WTC11 (cell line): ENCODE data around the gene ANKRD13D. TPM values are rescaled to one million over a fixed set of nuclear protein-coding genes. Genes with fewer than 3 reads are reported as not detected.

ENCODE experiments used
- ATAC-seq: fragments of 200-7000 bp; cut with Tn5 transposase; 2 replicates; pipeline ENCODE4 v1.10.0; 2021; ENCODE audit warnings: mild to moderate bottlenecking, moderate library complexity
- CTCF ChIA-PET: fragments of 300-600 bp; sonication (Branson Sonifier 250); formaldehyde crosslinking; loops from one replicate; lab custom pipeline; 2021; ENCODE audit warnings: antibody characterized with exemption; lab: Charles Lee
- POLR2A ChIA-PET: fragments of 350-600 bp; sonication (Branson Sonifier 250); formaldehyde crosslinking; loops from one replicate; lab custom pipeline; 2021; ENCODE audit warnings: antibody characterized with exemption; lab: Charles Lee
- DNase-seq: peaks from one replicate; pipeline ENCODE4 v3.0.0; 2021; ENCODE audit warnings: low spot score
- H3K27ac Mint-ChIP-seq: 2 replicates; pipeline ENCODE4 v1.8.0; 2021; ENCODE audit warnings: mixed read lengths
- H3K27me3 Mint-ChIP-seq: 2 replicates; pipeline ENCODE4 v1.8.0; 2021; ENCODE audit warnings: low read depth, mild to moderate bottlenecking, moderate library complexity, mixed read lengths
- H3K36me3 Mint-ChIP-seq: 2 replicates; pipeline ENCODE4 v1.8.0; 2021; ENCODE audit warnings: mixed read lengths
- H3K4me1 Mint-ChIP-seq: 2 replicates; pipeline ENCODE4 v1.8.0; 2022; ENCODE audit warnings: mixed read lengths
- H3K4me3 Mint-ChIP-seq: 2 replicates; pipeline ENCODE4 v1.8.0; 2021; ENCODE audit warnings: mild to moderate bottlenecking, moderate library complexity, mixed read lengths
- H3K9me3 Mint-ChIP-seq: 2 replicates; pipeline ENCODE4 v1.8.0; 2021; ENCODE audit warnings: mixed read lengths
- FOXP1 ChIP-seq: sonication (generic); formaldehyde crosslinking; IDR thresholded peaks from 2 replicates; pipeline ENCODE4 v1.8.0; 2022; ENCODE audit warnings: missing genetic modification reagents, mild to moderate bottlenecking, moderate library complexity, borderline replicate concordance
- JAZF1 ChIP-seq: fragments of 250-450 bp; sonication (Bioruptor Pico); IDR thresholded peaks from 2 replicates; pipeline ENCODE4 v1.9.0; 2021; ENCODE audit warnings: moderate library complexity, mild to moderate bottlenecking, inconsistent platforms
- MXD4 ChIP-seq: fragments of 250-450 bp; sonication (Bioruptor Pico); IDR thresholded peaks from 2 replicates; pipeline ENCODE4 v1.8.0; 2021; ENCODE audit warnings: mild to moderate bottlenecking, moderate library complexity, borderline replicate concordance
- SOX15 ChIP-seq: fragments of 250-450 bp; sonication (Bioruptor Pico); IDR thresholded peaks from 2 replicates; pipeline ENCODE4 v1.9.0; 2021; ENCODE audit warnings: mild to moderate bottlenecking
- total RNA-seq: library from RNA; stranded (reverse); gene quantifications from 3 replicates; pipeline ENCODE4 v1.2.3, GENCODE V29; 2021
- TF ChIP-seq, protein P1 (sequence below): sonication (generic); formaldehyde crosslinking; IDR thresholded peaks from 2 replicates; pipeline ENCODE4 v1.8.0; 2023; ENCODE audit warnings: missing genetic modification reagents, mild to moderate bottlenecking, borderline replicate concordance
- TF ChIP-seq, protein P2 (sequence below): fragments of 250-450 bp; sonication (Bioruptor Pico); IDR thresholded peaks from 2 replicates; pipeline ENCODE4 v1.8.0; 2021; ENCODE audit warnings: mild to moderate bottlenecking
- TF ChIP-seq, protein P3 (sequence below): sonication (generic); formaldehyde crosslinking; IDR thresholded peaks from 2 replicates; pipeline ENCODE4 v1.8.1; 2022; ENCODE audit warnings: mild to moderate bottlenecking, missing genetic modification reagents, moderate library complexity, borderline replicate concordance
- TF ChIP-seq, protein P4 (sequence below): sonication (generic); formaldehyde crosslinking; IDR thresholded peaks from 2 replicates; pipeline ENCODE4 v1.8.0; 2022; ENCODE audit warnings: mild to moderate bottlenecking, missing genetic modification reagents
- TF ChIP-seq, protein P5 (sequence below): sonication (generic); formaldehyde crosslinking; IDR thresholded peaks from 2 replicates; pipeline ENCODE4 v1.8.1; 2022; ENCODE audit warnings: mild to moderate bottlenecking, moderate library complexity, missing genetic modification reagents
- TF ChIP-seq, protein P6 (sequence below): sonication (generic); formaldehyde crosslinking; IDR thresholded peaks from 2 replicates; pipeline ENCODE4 v1.8.0; 2022; ENCODE audit warnings: missing genetic modification reagents

Gene ANKRD13D
- total RNA-seq, 1 experiment from 2014 or later, result 55.5 TPM

DNA sequence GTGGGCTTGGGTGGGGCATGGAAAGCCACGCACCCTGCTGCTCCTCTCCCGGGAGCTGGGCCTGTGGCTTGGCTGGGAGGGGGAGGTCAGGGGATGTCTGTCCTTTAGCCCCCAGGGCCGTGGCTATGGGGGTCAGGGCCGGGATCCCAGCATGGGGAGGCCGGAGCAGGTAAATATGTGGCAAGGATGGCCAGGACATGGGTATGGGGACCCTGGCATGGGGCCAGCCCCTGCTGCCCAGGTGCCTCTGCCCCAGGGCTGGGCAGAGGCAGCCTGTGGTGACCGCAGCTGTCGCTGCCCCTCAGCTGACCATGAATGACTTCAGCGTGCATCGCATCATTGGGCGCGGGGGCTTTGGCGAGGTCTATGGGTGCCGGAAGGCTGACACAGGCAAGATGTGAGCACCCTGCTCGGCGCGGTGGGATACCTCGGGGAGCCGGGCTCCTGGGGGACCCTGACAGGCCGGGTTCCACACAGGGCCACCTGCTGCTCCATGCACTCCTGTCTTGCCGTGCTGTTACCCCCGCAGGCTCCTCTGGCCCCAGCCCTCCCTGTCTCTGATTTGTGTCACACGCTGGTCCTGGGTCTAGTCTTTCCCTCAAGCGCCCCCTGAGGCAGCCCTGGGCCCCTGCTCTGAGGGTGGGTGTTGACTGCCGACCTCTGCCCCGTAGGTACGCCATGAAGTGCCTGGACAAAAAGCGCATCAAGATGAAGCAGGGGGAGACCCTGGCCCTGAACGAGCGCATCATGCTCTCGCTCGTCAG, 8.1 kb upstream of the ANKRD13D start:
- H3K4me1 Mint-ChIP-seq, result peaks cover 19% of the 10 kb centered on the region
- ATAC-seq (no peak), DNase-seq (no peak)
- H3K36me3 Mint-ChIP-seq, result peaks cover 18% of the 10 kb centered on the region
- H3K9me3 Mint-ChIP-seq, result no peaks in the 10 kb centered on the region
- H3K27me3 Mint-ChIP-seq, result no peaks in the 10 kb centered on the region
- POLR2A ChIA-PET, result no interaction called here
- H3K4me3 Mint-ChIP-seq, result no peak overlapping the region
- CTCF ChIA-PET, result interaction anchor here (0.8 kb wide), 1 partner anchor 65 kb away, joined by 3 read pairs; no protein-coding TSS in a partner anchor
- no peak overlapping the region for H3K27ac Mint-ChIP-seq
- TF ChIP-seq, protein P1, sequence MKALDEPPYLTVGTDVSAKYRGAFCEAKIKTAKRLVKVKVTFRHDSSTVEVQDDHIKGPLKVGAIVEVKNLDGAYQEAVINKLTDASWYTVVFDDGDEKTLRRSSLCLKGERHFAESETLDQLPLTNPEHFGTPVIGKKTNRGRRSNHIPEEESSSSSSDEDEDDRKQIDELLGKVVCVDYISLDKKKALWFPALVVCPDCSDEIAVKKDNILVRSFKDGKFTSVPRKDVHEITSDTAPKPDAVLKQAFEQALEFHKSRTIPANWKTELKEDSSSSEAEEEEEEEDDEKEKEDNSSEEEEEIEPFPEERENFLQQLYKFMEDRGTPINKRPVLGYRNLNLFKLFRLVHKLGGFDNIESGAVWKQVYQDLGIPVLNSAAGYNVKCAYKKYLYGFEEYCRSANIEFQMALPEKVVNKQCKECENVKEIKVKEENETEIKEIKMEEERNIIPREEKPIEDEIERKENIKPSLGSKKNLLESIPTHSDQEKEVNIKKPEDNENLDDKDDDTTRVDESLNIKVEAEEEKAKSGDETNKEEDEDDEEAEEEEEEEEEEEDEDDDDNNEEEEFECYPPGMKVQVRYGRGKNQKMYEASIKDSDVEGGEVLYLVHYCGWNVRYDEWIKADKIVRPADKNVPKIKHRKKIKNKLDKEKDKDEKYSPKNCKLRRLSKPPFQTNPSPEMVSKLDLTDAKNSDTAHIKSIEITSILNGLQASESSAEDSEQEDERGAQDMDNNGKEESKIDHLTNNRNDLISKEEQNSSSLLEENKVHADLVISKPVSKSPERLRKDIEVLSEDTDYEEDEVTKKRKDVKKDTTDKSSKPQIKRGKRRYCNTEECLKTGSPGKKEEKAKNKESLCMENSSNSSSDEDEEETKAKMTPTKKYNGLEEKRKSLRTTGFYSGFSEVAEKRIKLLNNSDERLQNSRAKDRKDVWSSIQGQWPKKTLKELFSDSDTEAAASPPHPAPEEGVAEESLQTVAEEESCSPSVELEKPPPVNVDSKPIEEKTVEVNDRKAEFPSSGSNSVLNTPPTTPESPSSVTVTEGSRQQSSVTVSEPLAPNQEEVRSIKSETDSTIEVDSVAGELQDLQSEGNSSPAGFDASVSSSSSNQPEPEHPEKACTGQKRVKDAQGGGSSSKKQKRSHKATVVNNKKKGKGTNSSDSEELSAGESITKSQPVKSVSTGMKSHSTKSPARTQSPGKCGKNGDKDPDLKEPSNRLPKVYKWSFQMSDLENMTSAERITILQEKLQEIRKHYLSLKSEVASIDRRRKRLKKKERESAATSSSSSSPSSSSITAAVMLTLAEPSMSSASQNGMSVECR (CRISPR knock-in tag), result no peak
- TF ChIP-seq, protein P2, sequence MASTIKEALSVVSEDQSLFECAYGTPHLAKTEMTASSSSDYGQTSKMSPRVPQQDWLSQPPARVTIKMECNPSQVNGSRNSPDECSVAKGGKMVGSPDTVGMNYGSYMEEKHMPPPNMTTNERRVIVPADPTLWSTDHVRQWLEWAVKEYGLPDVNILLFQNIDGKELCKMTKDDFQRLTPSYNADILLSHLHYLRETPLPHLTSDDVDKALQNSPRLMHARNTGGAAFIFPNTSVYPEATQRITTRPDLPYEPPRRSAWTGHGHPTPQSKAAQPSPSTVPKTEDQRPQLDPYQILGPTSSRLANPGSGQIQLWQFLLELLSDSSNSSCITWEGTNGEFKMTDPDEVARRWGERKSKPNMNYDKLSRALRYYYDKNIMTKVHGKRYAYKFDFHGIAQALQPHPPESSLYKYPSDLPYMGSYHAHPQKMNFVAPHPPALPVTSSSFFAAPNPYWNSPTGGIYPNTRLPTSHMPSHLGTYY, result no peak
- TF ChIP-seq FOXP1 (CRISPR knock-in tag) (no peak), MXD4 (no peak), JAZF1 (no peak)
- TF ChIP-seq, protein P3, sequence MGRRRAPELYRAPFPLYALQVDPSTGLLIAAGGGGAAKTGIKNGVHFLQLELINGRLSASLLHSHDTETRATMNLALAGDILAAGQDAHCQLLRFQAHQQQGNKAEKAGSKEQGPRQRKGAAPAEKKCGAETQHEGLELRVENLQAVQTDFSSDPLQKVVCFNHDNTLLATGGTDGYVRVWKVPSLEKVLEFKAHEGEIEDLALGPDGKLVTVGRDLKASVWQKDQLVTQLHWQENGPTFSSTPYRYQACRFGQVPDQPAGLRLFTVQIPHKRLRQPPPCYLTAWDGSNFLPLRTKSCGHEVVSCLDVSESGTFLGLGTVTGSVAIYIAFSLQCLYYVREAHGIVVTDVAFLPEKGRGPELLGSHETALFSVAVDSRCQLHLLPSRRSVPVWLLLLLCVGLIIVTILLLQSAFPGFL (CRISPR knock-in tag), result no peak
- TF ChIP-seq, protein P4, sequence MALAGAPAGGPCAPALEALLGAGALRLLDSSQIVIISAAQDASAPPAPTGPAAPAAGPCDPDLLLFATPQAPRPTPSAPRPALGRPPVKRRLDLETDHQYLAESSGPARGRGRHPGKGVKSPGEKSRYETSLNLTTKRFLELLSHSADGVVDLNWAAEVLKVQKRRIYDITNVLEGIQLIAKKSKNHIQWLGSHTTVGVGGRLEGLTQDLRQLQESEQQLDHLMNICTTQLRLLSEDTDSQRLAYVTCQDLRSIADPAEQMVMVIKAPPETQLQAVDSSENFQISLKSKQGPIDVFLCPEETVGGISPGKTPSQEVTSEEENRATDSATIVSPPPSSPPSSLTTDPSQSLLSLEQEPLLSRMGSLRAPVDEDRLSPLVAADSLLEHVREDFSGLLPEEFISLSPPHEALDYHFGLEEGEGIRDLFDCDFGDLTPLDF (CRISPR knock-in tag), result no peak
- TF ChIP-seq, protein P5, sequence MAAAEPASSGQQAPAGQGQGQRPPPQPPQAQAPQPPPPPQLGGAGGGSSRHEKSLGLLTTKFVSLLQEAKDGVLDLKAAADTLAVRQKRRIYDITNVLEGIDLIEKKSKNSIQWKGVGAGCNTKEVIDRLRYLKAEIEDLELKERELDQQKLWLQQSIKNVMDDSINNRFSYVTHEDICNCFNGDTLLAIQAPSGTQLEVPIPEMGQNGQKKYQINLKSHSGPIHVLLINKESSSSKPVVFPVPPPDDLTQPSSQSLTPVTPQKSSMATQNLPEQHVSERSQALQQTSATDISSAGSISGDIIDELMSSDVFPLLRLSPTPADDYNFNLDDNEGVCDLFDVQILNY, result no peak
- TF ChIP-seq, protein P6, sequence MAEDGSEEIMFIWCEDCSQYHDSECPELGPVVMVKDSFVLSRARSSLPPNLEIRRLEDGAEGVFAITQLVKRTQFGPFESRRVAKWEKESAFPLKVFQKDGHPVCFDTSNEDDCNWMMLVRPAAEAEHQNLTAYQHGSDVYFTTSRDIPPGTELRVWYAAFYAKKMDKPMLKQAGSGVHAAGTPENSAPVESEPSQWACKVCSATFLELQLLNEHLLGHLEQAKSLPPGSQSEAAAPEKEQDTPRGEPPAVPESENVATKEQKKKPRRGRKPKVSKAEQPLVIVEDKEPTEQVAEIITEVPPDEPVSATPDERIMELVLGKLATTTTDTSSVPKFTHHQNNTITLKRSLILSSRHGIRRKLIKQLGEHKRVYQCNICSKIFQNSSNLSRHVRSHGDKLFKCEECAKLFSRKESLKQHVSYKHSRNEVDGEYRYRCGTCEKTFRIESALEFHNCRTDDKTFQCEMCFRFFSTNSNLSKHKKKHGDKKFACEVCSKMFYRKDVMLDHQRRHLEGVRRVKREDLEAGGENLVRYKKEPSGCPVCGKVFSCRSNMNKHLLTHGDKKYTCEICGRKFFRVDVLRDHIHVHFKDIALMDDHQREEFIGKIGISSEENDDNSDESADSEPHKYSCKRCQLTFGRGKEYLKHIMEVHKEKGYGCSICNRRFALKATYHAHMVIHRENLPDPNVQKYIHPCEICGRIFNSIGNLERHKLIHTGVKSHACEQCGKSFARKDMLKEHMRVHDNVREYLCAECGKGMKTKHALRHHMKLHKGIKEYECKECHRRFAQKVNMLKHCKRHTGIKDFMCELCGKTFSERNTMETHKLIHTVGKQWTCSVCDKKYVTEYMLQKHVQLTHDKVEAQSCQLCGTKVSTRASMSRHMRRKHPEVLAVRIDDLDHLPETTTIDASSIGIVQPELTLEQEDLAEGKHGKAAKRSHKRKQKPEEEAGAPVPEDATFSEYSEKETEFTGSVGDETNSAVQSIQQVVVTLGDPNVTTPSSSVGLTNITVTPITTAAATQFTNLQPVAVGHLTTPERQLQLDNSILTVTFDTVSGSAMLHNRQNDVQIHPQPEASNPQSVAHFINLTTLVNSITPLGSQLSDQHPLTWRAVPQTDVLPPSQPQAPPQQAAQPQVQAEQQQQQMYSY (CRISPR knock-in tag), result no peak

DNA sequence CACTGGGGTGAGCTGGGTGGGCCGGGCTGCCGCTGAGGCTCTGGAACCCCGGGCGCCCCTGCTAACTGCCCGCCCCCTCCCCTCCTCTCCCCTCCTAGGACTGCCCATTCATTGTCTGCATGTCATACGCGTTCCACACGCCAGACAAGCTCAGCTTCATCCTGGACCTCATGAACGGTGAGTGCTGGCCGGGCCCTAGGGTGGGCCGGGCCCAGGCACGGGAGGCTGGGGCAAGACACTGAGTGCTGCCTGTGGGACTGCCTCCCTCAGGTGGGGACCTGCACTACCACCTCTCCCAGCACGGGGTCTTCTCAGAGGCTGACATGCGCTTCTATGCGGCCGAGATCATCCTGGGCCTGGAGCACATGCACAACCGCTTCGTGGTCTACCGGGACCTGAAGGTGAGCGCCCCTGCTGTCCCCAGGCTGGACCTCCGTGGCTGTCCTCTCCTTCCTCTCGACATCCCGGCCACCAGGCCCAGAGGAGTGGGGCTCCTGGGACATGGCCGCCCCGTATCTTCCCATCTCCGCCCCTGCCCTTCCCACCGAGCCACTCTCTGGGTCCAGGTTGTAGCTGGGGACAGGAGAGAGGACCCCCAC, 7.5 kb upstream of the ANKRD13D start:
- H3K36me3 Mint-ChIP-seq, result peaks cover 18% of the 10 kb centered on the region
- H3K27ac Mint-ChIP-seq, result no peak overlapping the region
- H3K27me3 Mint-ChIP-seq, result no peaks in the 10 kb centered on the region
- H3K4me3 Mint-ChIP-seq, result no peak overlapping the region
- no peak for TF ChIP-seq SOX15 (CRISPR knock-in tag)
- no peaks in the 10 kb centered on the region for H3K9me3 Mint-ChIP-seq
- DNase-seq (no peak), ATAC-seq (no peak)
- ChIA-PET CTCF (interaction anchor here (0.6 to 0.8 kb wide), 2 partner anchors 33 to 64 kb away, joined by 3 read pairs; no protein-coding TSS in a partner anchor), POLR2A (no interaction called here)
- H3K4me1 Mint-ChIP-seq, result peaks cover 13% of the 10 kb centered on the region
